GM15510 (cell line): ENCODE measurements around the gene PPP6C.

Source experiments
- POLR2A ChIP-seq: IDR thresholded peaks from 3 replicates; pipeline ENCODE4 v1.6.1; 2011; ENCODE audit warnings: borderline replicate concordance; ENCODE audit not compliant: insufficient read length; ENCODE audit errors: extremely low read depth

The PPP6C gene

DNA sequence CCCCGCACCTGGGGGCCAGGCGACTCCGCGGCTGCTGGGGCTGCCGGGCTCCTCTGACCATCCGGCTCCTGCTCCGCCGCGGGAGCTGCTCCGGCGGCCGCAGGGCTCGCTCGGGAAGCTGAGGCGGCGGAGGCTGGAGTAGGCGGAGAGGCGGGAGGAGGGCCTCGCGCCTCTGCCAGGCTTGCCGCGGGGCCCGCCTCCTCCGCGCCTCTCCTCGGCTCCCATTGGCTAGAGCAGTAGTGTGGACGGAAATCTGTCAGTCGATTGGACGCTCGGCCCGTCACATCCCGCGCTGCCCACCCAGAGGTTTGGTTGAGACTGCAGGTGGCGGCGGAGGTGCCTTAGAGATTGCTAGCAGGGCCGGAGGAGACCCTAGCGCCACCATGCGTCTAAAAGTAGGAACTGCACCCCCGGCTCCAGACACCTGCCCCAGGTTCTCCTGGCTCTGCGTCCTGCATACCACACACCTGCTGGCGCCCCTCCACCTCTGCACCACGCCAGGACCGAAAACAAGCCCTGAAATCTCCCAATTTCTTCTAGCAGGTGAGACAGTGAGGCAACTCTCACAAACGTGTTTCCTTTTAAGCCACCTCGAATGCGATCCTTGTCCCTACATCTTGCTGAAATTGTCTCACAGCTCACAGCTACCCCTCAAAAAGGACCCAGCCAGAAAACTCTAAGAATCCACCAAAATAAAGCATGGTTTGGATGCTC is 46.1 kb downstream of the PPP6C start, which contains the start of gene SCAI:
TSS of gene SCAI (minus strand) at position 152 of the 714 bp plus-strand sequence. CDS start at position 61, 91 bp downstream.
- TF ChIP-seq POLR2A: peak; percentile 75

DNA sequence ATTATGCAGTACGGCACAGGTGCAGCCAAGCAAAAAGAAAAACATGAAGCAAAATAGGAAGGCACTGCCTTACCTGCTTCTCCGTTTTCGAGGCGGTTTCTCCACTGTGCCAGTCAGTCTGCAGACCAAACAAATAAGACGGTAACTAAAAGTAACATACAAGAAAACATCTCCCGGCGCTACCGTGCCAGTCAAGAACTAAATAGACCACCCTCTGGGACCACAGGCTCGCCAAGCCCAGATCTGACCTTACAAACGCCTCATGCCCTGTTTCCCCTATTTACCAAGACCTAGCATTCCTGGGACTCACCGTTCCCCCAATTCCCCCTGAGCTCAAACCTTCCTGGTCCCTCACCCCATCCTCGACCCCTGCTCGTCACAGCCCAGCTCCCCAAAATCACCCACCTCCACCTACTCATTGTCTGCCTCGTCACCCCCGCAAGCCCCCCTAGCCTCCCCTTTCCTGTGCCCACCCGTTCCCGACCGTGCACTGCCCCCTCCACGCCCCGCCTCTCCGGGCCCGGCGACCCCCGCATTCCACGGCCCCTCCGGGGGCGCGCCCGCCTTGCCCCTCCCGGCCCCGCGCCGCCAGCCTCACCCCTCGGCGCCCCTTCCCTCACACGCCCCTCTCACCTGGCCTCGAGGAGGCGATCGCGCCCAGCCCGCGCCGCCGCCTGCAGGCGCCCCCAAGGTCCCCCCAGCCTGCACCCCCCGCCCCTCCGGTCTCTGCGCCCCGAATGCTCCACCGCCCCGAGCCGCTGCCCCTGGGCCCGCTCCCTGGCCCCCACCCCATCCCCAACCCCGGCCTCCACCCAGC is 46.8 kb downstream of the PPP6C start:
- no peak for TF ChIP-seq POLR2A

DNA sequence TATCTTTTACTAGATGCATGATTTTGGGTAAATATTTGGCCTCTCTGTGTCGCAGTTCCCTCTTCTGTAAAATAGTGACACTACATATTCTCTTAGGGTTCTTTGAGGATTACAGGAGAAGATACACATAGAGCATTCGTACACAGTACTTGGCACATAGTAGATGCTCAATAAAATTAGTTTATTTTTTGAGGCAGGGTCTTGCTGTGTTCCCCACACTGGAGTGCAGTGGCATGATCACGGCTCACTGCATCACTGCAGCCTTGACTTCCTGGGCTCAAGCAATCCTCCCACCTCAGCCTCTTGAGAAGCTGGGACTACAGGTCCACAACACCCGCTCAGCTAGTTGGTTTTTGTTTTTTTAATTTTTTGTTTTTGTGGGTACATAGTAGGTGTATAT is 47.9 kb downstream of the PPP6C start:
- no peak for TF ChIP-seq POLR2A

DNA sequence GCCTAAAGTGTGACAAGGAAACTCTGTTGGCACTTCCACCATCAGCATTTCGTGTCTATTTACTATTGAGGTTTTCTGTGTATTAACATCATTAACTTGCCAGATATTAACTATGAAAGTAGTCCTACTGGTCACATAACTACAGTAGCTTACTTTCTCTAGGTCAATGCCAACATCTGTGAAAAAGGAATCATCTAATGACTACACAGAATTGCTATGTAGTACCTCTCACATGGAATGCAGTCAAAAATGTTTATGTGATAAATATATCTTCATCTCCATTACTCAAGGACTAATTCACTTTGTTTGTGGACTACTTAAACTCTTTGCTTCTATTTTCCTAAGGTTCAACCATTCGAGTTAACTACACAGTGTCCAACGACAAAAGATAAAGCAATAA is 48.4 kb downstream of the PPP6C start:
- TF ChIP-seq POLR2A: no peak

DNA sequence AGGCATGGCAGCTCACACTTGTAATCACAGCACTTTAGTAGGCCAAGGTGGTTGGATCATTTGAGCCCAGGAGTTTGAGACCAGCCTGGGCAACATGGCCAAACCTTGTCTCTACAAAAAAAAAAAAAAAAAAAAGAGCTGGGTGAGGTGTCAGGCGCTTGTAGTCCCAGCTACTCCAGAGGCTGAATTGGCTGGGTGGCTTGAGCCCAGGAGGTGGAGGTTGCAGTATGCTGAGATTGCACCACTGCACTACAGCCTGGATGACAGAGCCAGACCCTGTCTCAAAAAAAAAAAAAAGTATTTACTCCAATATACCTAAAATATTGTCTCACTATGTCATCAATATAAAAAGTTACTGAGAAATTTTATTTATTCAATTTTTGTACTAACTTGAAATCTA is 49.0 kb downstream of the PPP6C start:
- TF ChIP-seq POLR2A: no peak

DNA sequence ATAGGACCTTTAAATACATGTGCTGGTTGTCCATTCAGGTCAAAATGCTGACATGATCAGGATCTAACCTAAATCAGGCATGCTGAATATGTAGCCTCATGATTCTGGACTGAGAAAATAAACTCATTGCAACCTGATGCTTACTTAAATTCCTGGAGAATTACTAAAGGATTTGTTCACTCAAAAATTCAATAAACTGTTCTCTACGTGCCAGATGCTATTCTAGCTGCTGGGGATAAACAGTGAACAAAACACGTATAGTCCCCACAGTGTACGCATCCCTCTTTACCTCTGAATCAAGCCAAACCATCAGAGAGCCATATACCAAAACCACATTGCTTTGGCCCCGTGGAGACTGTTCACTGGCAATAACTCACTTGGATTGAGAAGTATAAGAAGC is 52.4 kb downstream of the PPP6C start:
- no peak for TF ChIP-seq POLR2A

DNA sequence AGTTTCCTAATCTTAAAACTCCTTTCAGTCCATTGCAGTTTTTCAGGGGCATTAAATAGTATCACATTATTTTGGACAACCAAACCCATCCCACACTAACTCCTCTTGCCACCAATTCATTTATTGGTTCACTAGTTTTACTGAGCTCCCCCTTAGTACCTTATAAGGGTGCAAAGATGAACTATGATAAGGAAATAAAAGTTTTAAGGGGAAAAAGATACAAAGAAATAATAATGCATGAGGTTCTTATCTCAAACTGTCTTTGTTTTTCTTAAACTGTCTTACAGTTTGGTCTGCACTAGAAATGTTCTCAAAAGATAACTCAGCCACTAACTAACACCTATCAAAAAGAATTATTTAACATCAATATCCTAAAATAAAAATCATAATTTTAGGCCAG is 54.6 kb downstream of the PPP6C start:
- TF ChIP-seq POLR2A: no peak

DNA sequence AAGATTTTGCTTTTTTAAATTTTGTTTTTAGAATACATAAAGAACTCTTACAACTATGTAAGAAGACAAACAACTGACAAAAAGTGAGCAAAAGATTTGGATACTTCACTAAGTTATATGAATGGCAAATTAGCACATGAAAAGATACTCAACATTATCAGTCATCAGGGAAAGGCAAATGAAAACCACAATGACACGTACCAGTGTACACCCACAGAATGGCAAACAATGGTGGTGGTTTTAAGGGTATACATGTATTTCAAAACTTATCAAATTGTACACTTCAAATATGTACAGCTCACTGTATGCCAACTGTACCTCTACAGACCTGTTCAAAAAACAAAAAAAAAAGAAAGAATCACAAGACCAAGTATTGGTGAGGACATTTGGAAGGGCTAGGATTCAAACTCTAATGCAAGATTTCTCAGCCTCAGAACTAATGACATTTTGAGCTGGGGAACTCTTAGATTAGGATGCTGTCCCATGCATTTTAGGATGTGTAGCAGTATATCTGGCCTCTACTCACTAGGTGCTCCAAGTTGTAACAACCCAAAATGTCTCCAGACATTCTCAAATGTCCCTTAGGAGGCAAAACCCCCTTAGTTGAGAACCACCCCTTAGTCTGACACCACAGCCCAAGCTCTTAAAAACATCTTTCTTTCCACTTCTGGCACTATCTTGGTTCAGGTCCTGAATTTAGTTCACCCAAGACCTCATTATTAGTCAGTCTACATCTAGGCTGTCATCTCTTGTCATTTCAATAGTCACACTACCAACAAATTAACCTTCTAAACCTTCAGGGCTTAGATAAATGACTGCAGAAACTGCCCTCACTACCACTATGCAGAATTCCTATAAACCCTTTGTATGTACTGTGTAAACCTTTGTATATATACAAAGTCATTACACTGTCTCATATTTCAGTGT is 55.9 kb downstream of the PPP6C start:
- no peak for TF ChIP-seq POLR2A

DNA sequence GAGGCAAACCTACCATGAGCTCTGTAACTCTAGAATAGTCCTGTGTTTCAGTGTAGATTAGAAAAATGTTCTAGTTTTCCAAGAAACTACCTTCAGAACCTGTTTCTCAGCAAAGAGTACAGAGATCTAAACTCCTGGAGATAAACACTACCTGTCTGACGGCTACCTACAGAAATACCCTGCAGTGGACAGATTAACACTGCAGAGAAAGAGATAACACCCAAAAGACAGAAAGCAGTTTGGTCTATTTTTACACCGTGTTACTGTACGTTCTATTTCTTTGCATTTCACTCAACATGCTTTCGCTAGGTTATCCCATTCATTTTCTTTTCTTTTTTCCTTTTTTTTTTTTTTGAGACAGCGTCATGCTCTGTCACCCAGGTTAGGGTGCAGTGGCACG is 57.8 kb downstream of the PPP6C start:
- no peak for TF ChIP-seq POLR2A

DNA sequence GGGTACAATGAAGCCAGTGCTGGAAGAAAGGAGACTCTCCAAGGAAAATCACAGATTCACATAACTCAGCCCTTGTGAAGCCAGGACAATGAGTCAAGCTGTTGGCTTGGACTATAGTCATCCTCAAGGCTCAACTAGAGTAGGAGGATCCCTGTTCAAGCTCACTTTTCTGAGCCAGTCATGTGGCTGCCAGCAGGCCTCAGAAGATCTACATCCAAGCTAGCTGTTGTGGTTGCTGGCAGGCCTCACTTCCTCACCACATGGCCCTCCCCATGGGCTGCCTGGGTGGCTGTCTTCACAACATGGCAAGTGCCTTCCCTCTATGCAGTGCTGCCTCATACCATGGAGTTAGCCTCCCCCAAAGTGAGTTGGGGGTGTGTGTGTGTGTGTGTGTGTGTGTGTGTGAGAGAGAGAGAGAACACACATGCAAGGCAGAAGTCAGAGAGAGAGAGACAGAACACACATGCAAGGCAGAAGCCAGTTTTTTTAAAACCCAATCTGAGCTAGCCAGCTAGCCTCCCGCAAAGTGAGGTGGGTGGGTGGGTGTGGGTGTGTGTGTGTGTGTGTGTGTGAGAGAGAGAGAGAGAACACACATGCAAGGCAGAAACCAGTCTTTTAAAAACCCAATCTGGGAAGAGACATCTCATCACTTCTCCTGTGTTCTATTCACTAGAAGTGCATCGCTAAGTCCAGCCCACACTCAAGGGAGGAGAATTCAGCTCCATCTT is 63.4 kb downstream of the PPP6C start:
- no peak for TF ChIP-seq POLR2A

DNA sequence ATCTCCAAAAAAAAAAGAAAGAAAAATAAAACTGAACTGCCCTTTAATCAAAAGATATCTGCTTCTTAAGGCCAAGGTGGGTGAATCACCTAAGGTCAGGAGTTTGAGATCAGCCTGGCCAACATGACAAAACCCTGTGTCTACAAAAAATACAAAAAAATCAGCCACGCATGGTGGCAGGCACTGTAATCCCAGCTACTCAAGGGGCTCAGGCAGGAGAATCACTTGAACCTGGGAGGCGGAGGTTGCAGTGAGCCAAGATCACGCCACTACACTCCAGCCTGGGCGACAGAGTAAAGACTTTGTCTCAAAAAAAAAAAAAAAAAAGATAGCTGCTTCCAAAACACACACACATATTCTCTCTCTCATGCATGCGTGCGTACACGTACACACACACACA is 64.1 kb downstream of the PPP6C start:
- TF ChIP-seq POLR2A: no peak

DNA sequence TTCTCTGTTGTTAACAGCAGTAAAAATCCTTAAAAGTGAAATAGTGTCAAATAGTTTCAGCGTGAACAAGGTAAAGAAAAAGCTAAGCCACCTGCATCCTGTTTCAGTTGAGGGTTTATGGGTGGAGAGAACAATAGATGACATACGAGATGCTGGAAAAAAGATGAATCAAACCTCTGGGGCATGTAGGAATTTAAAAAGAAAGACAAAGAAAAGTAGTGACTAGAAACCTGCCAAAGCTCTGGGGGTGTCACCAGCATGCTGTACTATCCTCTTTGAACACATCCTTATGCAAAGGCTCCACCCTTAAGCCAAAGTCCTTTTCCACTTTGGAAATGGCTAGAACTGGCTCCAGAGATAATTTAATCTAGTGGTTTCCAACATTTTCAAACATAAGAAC is 68.5 kb downstream of the PPP6C start:
- TF ChIP-seq POLR2A: no peak

DNA sequence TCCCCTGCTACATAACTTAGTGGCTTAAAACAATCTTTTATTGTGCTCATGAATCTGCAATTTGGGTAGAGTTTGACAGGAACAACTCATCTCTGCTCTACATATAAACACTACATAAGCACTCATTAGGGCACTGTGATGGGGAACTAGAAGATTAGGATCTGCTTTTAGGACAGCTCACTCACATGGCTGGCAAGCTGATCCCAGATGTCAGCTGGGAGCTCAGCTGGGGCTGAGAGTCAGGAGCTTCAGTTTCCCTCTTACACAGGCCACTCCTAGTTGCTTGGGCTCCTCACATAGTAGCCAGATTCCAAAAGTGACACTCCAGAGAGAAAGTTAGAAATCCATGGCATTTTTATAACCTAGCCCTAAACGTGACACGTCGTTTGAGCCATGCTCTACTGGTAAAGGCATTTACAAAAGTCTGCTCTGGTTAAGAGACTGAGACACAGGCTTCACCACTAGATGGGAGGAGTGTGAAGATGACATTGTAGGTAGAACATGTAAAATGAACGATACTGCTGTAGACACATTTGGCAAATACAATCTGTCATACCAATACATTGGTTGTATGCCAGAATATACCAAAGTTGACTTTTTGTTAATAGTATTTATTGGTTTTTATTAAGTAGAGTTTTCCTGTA is 69.8 kb downstream of the PPP6C start:
- TF ChIP-seq POLR2A: no peak

DNA sequence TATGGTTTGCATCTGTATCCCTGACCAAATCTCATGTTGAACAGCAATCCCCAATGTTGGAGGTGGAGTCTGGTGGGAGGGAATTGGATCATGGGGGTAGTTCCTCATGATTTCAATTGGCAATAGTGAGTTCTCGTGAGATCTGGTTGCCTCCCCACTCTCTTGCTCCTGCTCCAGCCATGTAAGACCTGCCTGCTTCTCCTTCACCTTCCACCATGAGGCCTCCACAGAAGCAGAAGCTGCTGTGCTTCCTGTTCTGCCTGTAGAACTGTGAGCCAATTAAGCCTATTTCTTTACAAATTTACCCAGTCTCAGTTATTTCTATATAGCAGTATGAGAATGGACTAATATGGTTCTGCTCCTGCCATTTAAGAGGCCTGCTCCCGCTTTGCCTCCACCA is 79.1 kb downstream of the PPP6C start:
- no peak for TF ChIP-seq POLR2A

DNA sequence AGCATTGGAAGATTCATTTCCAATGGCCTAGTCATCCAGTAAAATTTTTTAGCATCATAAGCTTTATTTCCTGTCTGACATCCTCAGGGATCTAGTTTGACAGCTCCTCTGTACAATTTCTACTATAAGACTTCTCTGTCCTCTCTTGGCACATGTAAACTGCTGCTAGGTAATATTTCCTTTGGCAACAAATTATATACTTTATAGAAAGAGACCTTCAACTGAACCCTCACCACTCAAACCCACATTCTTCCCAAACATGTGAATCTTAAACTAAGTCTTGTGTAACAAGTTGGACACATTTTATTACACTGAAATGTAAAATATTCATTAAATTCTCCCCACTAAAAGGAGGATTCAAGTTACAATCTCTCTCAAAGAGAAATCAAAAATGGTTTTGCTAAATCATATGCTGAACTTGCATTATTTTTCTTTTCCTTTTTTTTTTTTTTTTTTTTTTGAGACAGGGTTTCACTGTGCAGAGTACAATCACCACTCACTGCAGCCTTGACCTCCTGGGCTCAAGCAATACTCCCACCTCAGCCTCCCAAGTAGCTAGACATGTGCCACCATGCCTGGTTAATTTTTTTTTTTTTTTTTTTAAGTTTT is 83.2 kb downstream of the PPP6C start:
- TF ChIP-seq POLR2A: no peak
